Stimulated activated CD8-positive, alpha-beta memory T cell treated with anti-CD3 and anti-CD28 coated beads, Interleukin-2, amount 100 ng/mL, for 1 hour (primary cell): ENCODE results near the gene CUL4A.
A peak's percentile ranks its signal among the peaks of the same experiment; 100 is the strongest.
"Not testable (repeated sequence)": the region's sequence is repeated elsewhere in the genome, so short reads cannot be mapped to it uniquely, and the experiment has no call there.

Experiments used
- DNase-seq, 2 donors: peaks; one replicate each; pipeline ENCODE4 v3.0.0-alpha.2; 2020; ENCODE audit warnings: low read depth in 2 of 2

Gene CUL4A

GRCh38 chr13:113292021-113292862 lies 82.8 kb downstream of the CUL4A start:
- no peak for DNase-seq

DNA sequence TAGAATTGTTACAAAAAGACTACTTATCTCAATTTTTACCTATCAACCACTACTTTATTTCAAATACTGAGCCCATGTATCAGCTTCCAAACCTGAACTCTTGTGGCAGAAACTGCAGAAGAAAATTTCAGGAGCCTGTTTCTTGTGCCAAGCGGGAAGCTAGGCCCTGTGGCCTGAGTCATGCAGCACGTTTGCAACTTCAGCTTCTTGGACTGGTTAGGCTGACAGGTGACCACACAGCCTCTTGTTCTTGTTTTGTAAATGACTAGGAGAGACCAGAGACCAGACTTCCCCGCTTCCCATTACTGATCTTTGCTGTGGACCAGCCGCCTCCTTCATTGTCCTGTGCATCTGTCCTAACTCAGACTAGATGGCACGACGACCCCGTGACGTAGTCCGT lies 84.3 kb downstream of the CUL4A start:
- DNase-seq, result no peak

GRCh38 chr13:113295776-113296175 lies 86.4 kb downstream of the CUL4A start:
- no peak for DNase-seq

GRCh38 chr13:113296823-113297369 lies 87.5 kb downstream of the CUL4A start, which contains the start of gene LAMP1:
LAMP1 (plus strand) TSS chr13:113297239; CDS start chr13:113297435, 196 bp downstream.
- peak; percentile 98 to 99 for DNase-seq

DNA sequence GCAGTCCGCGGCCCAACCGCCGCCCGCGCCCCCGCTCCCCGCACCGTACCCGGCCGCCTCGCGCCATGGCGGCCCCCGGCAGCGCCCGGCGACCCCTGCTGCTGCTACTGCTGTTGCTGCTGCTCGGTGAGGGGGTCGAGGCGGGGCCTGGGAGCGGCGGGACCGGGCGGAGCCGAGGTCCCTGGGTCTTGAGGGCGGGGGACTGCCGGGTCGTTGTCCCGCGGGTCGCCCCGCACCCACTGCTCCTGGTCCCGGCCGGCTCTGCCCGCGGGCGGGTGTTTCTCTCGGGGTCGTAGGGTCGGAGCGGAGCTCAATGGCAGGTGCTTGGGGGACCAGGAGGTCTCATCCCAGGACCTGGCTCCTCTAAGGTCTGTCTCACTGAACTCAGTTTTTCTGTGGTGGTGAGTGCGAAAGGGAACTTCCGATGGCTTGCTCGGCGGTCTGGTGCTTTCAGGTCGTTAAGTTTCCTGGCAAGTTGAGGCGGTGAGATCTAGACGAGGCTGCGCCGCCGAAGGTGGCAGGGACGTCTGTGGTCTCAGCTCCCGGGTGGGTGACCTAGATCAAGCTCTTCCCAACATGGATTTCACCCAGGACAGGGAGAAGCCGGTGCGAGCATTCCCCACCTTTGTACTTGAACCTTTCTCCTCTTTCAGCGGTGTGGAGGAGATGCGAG lies 88.1 kb downstream of the CUL4A start:
- DNase-seq, result peak; percentile 29 to 33

DNA sequence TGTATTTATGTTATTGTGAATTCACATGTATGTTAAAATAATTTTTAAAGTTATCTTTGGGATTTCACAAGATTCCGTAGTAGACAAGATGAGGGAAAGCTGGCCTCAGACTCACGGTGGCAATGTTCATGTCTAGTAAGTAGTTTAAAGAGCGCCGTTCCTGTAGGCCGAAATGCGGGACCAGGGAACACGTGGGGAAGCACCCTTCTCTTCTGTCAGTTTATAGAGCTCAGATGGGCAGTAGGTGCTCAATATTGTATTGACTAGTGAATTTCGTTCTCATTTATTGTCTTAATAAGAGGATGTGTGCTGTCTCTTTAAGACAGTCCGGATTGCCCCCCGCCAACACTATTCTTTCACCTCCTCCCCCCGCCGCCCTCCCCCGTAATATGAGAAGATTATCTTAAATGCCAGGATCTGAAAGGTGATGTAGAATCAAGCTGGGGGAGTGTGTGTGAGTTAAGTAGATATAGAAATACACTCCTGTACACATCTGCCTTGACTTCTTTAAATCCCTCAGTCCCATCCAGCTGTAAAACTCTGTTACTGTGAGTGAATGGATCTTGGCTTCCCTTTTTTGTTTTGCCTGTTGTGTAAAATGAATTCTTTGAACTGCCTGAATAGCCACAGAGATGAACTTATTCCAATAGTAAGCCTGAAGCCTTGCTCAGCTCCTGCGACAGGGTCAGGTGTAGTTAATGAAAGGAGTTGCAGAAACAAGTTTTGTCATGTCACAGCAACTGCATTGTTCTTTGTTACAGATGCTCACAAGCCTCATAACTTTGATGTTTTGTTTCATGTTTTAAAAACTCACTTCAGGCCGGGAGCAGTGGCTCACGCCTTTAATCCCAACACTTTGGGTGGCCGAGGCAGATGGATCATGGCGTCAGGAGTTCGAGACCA lies 88.9 kb downstream of the CUL4A start:
- DNase-seq, result no peak

- no peak for DNase-seq
These were observed 90.5 kb downstream of the CUL4A start for GRCh38 chr13:113299951-113300350.

DNA sequence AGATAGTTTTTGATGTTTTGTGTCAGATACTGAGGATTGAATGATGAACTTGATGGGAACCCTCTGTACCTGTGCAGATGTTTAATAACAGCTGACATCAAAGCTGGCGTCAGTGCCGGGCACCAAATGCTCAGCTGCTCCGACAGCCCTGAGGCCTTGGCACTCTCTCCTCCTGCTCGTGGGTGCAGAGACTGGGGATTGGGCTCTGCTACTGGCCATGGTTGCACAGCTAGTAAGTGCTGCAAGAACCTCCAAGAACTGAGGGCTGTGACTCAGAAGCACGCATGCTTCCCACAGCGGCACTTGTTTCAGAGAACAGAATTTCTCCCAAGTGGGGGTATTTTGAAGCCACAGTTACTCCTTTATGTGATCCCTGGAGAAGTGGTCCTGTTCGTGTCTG lies 93.6 kb downstream of the CUL4A start:
- DNase-seq, result no peak

GRCh38 chr13:113304121-113304520 lies 94.7 kb downstream of the CUL4A start:
- DNase-seq, result no peak

DNA sequence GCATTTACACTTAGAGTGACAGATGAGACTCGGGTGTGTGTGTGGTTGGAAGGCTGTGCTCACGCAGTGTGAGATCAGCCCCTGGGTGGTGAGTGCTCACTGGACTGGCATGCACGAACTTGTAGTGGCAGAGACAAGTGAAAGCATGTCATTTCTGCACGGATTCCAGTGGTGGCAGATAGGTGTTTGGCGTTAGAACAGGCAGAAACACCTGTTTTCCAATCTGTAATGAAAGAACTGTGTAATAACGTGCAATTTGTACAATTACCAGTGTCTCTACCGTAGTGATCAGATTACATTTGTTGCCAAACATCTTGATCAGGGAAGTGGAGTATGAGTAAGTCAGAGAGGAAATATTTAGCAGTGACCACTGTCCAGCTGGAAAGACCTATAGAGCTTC lies 95.8 kb downstream of the CUL4A start:
- no peak for DNase-seq

DNA sequence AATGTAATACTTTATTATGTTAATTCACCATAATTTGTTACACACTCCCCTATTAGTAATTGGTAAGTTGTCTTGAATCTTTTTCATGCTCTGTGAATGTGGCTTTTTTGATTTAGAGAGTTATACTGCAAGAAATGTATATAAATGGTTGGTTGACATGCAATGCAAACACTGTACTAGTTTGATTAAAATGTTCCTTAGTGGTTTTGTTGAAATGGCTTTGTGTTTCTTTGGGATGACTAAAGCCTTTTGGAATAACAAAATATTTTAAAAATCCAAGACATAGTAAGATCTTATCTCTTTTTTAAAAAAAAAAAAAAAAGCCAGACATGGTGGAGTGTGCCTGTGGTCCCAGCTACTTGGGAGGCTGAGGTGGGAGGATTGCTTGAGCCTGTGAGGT lies 98.1 kb downstream of the CUL4A start:
- no peak for DNase-seq

DNA sequence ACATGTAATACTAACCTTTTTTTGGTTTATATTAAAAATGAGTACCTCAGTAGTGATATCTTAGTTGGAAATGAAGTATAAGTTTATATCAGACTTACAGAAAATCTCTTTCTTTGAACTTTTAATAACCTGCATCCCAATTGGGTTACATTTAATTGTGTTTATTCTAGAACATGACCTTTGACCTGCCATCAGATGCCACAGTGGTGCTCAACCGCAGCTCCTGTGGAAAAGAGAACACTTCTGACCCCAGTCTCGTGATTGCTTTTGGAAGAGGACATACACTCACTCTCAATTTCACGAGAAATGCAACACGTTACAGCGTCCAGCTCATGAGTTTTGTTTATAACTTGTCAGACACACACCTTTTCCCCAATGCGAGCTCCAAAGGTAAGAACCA lies 100.1 kb downstream of the CUL4A start:
- no peak for DNase-seq

DNA sequence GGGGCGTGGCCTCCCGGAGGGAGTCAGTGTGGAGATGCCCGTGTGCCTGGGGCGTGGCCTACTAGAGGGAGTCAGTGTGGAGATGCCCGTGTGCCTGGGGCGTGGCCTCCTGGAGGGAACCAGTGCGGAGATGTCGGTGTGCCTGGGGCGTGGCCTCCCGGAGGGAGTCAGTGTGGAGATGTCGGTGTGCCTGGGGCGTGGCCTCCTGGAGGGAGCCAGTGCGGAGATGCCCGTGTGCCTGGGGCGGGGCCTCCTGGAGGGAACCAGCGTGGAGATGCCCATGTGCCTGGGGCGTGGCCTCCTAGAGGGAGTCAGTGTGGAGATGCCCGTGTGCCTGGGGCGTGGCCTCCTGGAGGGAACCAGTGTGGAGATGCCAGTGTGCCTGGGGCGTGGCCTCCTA lies 104.7 kb downstream of the CUL4A start:
- DNase-seq, result not testable (repeated sequence)

DNA sequence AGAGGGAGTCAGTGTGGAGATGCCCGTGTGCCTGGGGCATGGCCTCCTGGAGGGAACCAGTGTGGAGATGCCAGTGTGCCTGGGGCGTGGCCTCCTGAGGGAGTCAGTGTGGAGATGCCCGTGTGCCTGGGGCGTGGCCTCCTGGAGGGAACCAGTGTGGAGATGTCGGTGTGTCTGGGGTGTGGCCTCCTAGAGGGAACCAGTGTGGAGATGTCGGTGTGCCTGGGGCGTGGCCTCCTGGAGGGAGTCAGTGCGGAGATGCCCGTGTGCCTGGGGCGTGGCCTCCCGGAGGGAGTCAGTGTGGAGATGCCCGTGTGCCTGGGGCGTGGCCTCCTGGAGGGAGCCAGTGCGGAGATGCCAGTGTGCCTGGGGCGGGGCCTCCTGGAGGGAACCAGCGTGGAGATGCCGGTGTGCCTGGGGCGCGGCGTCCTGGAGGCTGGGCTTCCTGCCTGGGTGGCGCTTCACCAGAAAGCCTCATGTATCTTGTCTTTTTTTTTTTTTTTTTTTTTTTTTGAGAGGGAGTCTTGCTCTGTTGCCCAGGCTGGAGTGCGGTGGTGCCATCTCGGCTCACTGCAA lies 105.6 kb downstream of the CUL4A start:
- DNase-seq, result not testable (repeated sequence)

GRCh38 chr13:113315992-113316391 lies 106.6 kb downstream of the CUL4A start:
- no peak for DNase-seq
